Prostate gland (tissue), 2 donors: ENCODE data around the gene MAPK8IP3. TPM values are rescaled to one million over a fixed set of nuclear protein-coding genes. Genes with fewer than 3 reads are reported as not detected.

ENCODE experiments used
- DNase-seq: peaks from one replicate; pipeline ENCODE4 v3.0.0-alpha.2; 2019; ENCODE audit warnings: low spot score
- H3K27ac ChIP-seq, 2 donors: fragments of 200-600 bp; sonication (generic); 2 replicates each; pipeline ENCODE4 v1.5.1; 2017 to 2019
- H3K27me3 ChIP-seq: fragments of 200-600 bp; sonication (generic); replicated peaks from 2 replicates; pipeline ENCODE4 v1.5.1; 2019; ENCODE audit not compliant: insufficient read depth
- H3K36me3 ChIP-seq, 2 donors: fragments of 200-600 bp; sonication (generic); 1 replicate in 1 of 2; 2 replicates in 1 of 2; pipeline versions ENCODE4 v1.5.1 to v1.8.1; 2017 to 2019
- H3K4me1 ChIP-seq: fragments of 200-600 bp; sonication (generic); replicated peaks from 2 replicates; pipeline ENCODE4 v1.5.1; 2019
- H3K4me3 ChIP-seq, 2 donors: fragments of 200-600 bp; sonication (generic); 2 replicates each; pipeline ENCODE4 v1.5.1; 2017 to 2019
- H3K9me3 ChIP-seq: fragments of 200-600 bp; sonication (generic); 2 replicates; pipeline ENCODE4 v1.5.1; 2017
- CTCF ChIP-seq, 4 experiments: fragments of 200-600 bp in 2 of 4; fragments of 450-650 bp in 2 of 4; sonication (generic) in 2 of 4; IDR thresholded peaks; 1 replicate in 3 of 4; 2 replicates in 1 of 4; pipeline ENCODE4 v1.5.1; 2016 to 2019; ENCODE audit warnings: antibody characterized with exemption in 4 of 4, mild to moderate bottlenecking in 2 of 4, moderate library complexity in 2 of 4
- POLR2A ChIP-seq: fragments of 450-650 bp; IDR thresholded peaks from one replicate; pipeline ENCODE4 v1.6.1; 2016; ENCODE audit warnings: antibody characterized with exemption, mild to moderate bottlenecking
- POLR2AphosphoS5 ChIP-seq: sonication (generic); formaldehyde crosslinking; IDR thresholded peaks from one replicate; pipeline ENCODE4 v1.6.1; 2017; ENCODE audit warnings: antibody characterized with exemption
- WGBS: methylation state at CpG from one replicate; pipeline ENCODE4 v1.1.5; 2018; 5-methylcytosine and 5-hydroxymethylcytosine counted together
- intact Hi-C: fragments of 100-400 bp; cut with DNase I; formaldehyde crosslinking; loops from one replicate; pipeline ENCODE4 v1.14.2; 2022
- total RNA-seq, 2 donors: library from RNA; depleted of rRNA; stranded (reverse); fragments of >200 nt; gene quantifications; one replicate each; pipeline ENCODE4 v1.1.0, GENCODE V29; 2016

Gene MAPK8IP3
- total RNA-seq, 2 donors from 2014 or later = 56.0 to 157 TPM

DNA sequence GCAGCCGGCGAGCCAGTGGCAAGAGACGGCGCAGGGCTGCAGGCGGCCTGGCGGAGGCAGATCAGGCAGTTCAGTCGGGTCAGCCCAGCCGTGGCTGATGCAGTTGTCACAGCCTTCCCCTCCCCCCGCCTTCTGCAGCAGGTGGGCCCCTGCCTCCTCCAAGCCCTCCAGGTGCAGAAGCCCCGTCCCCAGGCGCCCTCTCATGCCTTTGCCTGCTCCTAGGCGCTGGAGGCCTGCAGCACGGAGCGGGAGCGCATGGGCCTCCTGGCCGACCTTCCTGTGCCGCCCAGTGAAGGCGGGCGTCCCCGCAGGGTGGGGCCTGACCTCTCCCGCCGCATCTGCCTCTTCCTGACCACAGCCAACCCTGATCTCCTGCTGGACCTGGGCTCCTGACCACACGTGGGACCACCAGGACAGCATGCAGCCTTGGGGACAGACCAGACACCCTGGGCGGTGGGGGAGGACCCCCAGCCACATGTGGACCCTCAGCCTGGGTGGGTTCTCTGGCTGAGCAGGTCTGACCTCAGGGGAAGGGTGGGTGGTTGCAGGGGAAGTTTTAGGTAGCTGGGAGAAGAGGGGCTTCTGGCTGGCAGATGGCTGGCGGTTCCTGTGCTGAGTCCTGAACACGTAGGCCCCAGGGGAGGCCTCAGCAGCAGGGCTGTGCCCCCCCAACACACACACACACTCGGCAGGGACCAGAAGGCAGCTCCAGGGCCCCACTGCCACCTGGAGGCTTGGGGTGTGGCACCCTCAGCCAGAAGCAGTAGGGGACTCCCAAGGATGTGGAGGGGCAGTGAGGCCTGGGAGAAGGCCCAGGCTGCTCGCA lies 70.1 kb downstream of the MAPK8IP3 start:
- intact Hi-C loops = no loop called here
- Histone ChIP-seq H3K27me3 (no peaks in the 10 kb centered on the region), H3K36me3 (peaks cover 12 to 24% of the 10 kb centered on the region in 2 donors), H3K4me1 (peaks cover 9% of the 10 kb centered on the region), H3K9me3 (no peaks in the 10 kb centered on the region), H3K27ac (no peak overlapping the region), H3K4me3 (no peak overlapping the region)
- TF ChIP-seq POLR2AphosphoS5 = no peak
- TF ChIP-seq POLR2A = no peak
- no peak for TF ChIP-seq CTCF (IDR thresholded peaks at IDR 0.05)
- DNase-seq = no peak
- WGBS = 83% methylated on average over 28 of the region's 28 CpGs

GRCh38 chr16:1776672-1776955 lies 70.6 kb downstream of the MAPK8IP3 start:
- no peak for TF ChIP-seq CTCF (IDR thresholded peaks at IDR 0.05)
- TF ChIP-seq POLR2A = no peak
- WGBS = 73% methylated on average over 13 of the region's 13 CpGs
- H3K27me3 ChIP-seq = no peaks in the 10 kb centered on the region
- no peak overlapping the region for H3K27ac ChIP-seq
- no peak overlapping the region for H3K4me3 ChIP-seq
- no peaks in the 10 kb centered on the region for H3K9me3 ChIP-seq
- peaks cover 12 to 24% of the 10 kb centered on the region in 2 donors for H3K36me3 ChIP-seq
- no peak for DNase-seq
- H3K4me1 ChIP-seq = peaks cover 15% of the 10 kb centered on the region
- intact Hi-C loops = no loop called here

- H3K27me3 ChIP-seq = no peaks in the 10 kb centered on the region
- 92% methylated on average over 17 of the region's 22 CpGs for WGBS
- H3K9me3 ChIP-seq = no peaks in the 10 kb centered on the region
- H3K36me3 ChIP-seq = peaks cover 12 to 24% of the 10 kb centered on the region in 2 donors
- no peak for DNase-seq
- intact Hi-C loops = no loop called here
- no peak overlapping the region for H3K4me3 ChIP-seq
- TF ChIP-seq POLR2A (no peak), CTCF (IDR thresholded peaks at IDR 0.05) (no peak), POLR2AphosphoS5 (no peak)
- peaks cover 16% of the 10 kb centered on the region for H3K4me1 ChIP-seq
- no peak overlapping the region for H3K27ac ChIP-seq
Observed at GRCh38 chr16:1776991-1777374, 71.0 kb downstream of the MAPK8IP3 start.

GRCh38 chr16:1777375-1778199 lies 71.6 kb downstream of the MAPK8IP3 start:
- no peak for DNase-seq

More at GRCh38 chr16:1777375-1778199, 71.6 kb downstream of the MAPK8IP3 start:
- TF ChIP-seq POLR2A (no peak), POLR2AphosphoS5 (no peak), CTCF (IDR thresholded peaks at IDR 0.05) (no peak)
- Histone ChIP-seq H3K4me3 (no peak overlapping the region), H3K27ac (no peak overlapping the region), H3K4me1 (peaks cover 16% of the 10 kb centered on the region), H3K36me3 (peaks cover 12 to 24% of the 10 kb centered on the region in 2 donors), H3K27me3 (no peaks in the 10 kb centered on the region), H3K9me3 (no peaks in the 10 kb centered on the region)
- intact Hi-C loops = no loop called here
- WGBS = 72% methylated on average over 22 of the region's 36 CpGs
